HG03439 (cell line): ENCODE measurements around the gene CHCHD3.

ENCODE experiments used
- ATAC-seq: cut with Tn5 transposase; IDR thresholded peaks from one replicate; pipeline ENCODE4 v1.9.1; 2021; ENCODE audit warnings: mild to moderate bottlenecking, moderate library complexity; ENCODE audit not compliant: unreplicated experiment

The CHCHD3 gene

GRCh38 chr7:132871419-132871818, 210.5 kb downstream of the CHCHD3 start:
- peak; percentile 66 for ATAC-seq

DNA sequence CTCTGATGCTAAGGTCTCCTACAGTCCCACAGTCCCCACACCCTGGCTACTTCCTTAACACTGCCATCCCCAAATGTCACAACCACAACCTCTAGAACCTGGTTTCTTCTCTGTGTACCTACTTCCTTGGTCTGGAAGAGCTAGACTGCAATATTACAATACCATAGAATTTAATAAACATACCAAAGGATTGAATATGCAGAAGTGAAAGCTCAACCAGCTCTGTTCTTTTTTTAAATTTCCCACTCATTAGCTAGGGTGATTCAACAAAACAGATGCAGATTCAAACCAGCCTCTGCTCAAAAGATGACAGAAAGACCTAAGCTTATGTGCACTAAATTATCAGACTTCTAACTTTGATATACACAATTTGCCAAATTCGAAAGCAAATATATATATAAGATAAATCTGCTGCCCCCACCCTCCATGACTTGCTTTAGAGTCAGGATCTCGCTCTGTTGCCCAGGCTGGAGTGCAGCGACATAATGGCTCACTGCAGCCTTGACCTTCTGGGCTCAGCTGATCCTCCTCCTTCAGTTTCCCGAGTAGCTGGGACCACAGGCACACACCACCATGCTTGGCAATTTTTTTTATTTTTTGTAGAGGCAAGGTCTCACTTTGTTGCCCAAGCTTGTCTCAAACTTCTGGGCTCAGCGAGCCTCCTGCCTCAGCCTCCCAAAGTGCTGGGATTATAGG, 212.6 kb downstream of the CHCHD3 start:
- no peak for ATAC-seq

DNA sequence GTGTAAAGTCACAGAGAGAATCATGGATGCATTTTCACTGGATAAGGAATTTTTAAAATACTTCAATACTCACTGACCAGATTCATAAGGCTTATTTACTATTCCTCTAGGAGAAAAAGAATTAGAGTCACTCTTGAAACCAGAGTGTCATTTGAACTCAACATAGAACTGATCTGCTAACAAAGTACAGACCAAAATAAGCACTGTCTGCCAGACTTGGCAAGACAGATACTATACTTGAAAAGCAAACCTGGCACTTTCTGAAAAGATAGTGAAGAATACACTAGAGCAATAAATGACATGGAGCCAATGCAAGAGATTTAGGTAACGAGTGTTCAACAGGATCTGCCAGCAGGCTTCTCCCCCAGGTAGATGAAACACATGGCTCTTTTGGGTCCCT, 215.3 kb downstream of the CHCHD3 start:
- ATAC-seq = no peak

- ATAC-seq = no peak
Measured at GRCh38 chr7:132866144-132866531, 215.8 kb downstream of the CHCHD3 start.

GRCh38 chr7:132865366-132866143, 216.3 kb downstream of the CHCHD3 start:
- ATAC-seq = no peak

DNA sequence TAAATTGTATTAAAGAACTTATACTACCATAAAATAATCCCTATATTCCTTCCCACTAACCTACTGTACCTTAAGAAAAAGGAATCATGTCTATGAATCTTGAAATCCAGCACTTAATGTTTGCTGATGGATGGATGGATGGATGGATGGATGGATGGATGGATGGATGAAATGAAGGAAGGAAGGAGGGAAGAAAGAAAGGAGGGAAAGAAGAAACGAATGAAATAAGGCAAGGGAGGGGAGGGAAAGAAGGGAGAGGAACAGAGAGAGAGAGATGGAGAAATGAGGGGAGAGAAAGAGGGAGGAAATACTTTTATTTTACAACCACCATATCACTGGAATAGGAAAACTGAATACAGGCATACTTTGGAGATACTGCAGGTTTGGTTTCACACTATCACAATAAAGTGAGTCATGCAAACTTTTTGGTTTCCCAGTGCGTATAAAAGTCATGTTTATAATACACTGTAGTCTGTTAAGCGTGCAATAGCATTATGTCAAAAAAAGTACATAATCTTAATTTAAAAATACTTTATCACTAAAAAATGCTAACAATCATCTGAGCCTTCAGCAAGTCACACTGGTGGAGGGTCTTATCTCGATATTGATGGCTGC, 219.8 kb downstream of the CHCHD3 start:
- no peak for ATAC-seq

GRCh38 chr7:132861424-132861823, 220.5 kb downstream of the CHCHD3 start:
- ATAC-seq = no peak

DNA sequence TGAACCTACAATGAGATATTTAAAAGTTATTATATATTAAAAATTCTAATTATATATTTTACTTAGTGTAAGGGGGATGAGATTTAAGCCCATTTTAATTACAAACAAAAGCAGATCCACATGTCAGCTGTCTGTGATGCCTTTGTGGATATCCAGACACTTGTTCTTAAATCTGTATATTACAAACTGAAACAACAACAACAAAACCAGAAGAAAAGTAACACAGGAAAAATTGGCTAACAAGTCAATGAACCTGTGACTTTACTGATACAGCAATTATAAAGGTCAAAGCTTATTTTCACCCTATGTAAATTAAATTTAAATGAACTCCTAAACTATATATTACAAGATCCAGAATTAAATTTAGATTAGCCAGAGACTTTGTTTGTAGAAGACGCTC, 222.7 kb downstream of the CHCHD3 start:
- ATAC-seq = no peak

DNA sequence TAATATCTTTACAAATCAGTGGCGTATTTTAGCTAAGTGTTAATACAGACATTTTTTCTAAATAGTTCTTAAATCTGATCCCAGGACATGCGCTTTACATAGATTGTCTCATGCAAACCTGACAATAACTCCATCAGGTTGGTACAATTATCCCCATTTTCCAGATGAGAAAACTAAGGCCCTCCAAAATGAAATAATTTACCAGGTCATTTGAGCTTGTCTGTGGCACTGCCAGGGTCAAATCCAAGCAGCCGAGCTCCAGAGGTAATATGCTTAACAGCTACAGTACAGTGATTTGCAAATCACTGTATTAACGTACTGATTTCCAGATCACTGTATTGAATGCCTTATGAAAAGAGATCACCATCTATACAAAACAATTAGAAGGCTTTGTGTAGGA, 223.1 kb downstream of the CHCHD3 start:
- ATAC-seq = no peak

- no peak for ATAC-seq
Measured at GRCh38 chr7:132858251-132858650, 223.6 kb downstream of the CHCHD3 start.

DNA sequence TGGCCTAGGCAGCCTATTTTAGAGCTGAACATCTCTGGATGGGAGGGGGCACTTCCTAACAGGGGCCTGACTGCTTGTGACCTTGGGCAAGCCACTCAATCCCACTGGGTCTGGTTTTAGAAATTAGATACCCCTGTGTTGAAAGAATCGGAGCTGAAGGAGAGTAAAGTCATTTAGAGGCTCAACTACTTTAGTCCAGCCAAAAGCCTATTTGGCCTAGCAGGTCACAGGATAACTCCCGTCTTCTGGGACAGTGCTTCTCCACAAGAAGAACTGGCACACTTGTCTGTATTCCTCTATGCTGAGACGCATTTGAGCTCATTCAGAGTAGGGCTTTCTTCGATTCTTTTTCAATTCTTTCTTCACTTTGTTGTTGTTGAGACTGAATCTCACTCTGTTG, 224.2 kb downstream of the CHCHD3 start:
- no peak for ATAC-seq

DNA sequence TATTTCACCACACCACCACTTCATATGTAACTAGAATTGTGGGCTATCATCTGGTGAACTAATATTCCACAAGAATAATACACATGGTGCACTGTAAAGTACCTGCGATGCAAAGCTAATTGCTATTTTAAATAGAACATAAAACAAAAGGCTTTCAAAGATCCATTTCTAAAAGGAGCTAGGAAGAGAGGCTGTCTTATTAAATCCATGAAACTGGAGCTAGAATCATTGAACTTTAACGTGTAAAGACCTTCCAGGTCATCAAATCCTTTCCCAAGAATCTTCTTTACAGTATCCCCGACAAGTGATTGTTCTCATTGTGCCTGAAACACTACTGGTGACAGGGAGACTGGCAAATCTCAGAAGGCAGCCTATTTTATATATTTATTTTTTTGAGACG, 224.9 kb downstream of the CHCHD3 start:
- ATAC-seq = no peak

GRCh38 chr7:132856416-132856815, 225.5 kb downstream of the CHCHD3 start:
- ATAC-seq = no peak

DNA sequence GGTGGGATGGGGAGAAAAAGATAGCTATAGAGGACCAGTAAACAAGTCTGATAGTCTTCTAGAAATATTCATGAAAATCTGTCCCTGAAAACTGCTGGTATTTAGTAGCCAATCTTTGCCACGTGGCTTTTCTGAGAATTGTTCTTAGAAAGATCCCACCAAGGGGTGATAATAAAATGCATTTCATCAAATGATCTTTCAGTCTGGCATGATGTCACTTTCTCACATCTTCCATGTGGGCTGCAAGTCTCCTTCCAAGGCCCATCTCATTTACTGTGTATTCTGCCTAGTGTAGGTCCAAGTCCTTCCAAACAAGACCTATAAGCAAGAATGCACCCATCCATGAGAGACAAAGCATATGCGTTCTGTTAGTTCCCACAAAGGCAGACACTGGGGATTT, 226.0 kb downstream of the CHCHD3 start:
- no peak for ATAC-seq

DNA sequence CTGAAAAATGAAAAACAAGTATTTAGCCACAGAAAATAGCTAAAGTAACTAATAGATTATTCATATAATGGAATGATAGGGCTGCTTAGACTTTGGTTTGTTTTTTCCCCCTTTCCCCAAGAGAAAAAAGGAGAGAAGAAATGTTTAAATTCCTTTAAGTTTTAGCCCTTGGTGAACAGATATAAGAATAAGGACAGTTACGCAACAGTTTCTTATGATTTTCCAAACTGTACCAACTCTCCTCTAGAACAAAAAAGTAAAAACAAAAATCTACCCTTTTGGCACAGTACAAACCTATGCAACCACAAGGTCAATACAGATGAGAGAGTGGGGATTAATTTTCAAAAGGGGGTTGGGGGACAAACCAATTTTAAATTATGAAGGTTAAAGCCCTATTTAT, 227.7 kb downstream of the CHCHD3 start:
- no peak for ATAC-seq

DNA sequence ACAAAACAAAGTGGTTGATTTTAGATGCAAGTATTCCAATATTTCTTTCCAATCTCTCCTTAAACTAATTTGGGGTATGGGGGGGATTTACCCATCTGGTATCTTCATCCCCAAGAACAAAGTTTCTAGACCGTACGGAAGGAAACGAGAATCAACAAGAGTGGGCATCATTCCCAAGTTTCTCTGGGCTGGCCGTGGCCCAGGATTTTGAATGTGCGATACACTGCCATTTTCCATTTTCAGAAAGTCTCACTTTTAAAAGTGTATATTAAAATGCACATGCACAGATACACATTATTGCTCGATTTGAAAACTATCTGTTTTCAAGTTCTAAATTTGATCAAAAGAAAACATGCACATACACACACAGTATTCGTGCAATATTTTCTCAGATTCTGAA, 234.5 kb downstream of the CHCHD3 start:
- no peak for ATAC-seq

GRCh38 chr7:132846086-132846485, 235.8 kb downstream of the CHCHD3 start:
- no peak for ATAC-seq

- no peak for ATAC-seq
Measured at GRCh38 chr7:132842478-132842877, 239.4 kb downstream of the CHCHD3 start.

DNA sequence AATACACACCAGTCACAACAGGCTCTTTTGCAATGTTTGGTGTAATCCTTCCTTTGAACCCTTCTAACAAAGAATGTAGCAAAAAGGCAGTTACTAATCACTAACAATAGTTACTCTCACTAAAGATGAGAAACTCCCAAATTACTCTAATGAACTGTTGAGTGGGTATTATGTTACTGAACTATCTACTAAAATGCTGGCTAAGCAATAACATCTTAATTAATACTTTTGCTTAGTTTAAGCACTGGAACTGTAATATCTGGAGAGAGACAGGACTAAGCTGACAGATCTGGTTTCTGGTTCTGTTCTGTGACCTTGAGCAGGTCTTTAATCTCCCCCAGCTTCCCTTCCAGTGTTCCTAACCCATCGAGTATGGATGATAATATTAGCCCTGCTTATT, 241.7 kb downstream of the CHCHD3 start:
- ATAC-seq = no peak

DNA sequence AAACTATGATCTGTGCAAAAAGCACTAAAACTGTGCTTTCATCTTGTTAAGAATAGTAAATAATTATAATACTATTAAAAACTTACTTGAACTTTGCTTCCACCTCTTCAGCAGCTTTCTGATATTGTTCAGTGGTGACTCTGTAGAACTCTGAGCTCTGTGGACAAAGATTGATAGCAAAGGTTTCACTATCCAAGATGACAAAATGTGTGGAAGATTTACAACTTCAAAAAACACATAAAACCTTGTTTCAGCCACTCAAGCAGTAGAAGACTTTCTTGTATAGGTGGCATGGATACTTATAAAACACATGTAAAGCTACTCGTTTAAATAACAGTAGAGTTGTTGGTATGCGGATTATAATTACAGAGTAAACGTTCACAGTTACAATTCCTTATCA, 243.6 kb downstream of the CHCHD3 start:
- no peak for ATAC-seq

DNA sequence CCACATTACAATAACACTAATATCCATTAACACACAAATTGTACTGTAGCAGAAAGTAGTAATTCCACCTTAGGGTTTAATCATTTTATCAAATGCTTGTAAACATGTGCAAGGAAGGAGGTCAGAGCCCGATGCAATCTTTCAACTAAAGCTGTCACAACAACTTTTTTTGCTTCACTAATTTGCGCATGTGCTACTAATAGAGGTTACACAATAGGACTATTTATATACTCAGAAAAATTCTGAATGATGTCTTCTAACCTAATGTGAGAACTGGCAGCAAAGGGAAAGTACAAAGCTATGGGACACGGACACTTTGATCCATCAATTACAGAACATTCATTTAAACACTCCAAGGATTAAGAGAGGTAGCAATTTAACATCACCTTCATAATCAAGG, 244.4 kb downstream of the CHCHD3 start:
- no peak for ATAC-seq

GRCh38 chr7:132836746-132837145, 245.1 kb downstream of the CHCHD3 start:
- ATAC-seq = no peak
